GM18907 (cell line): ENCODE data around the gene SNCG.
"Not testable (repeated sequence)": the region's sequence is repeated elsewhere in the genome, so short reads cannot be mapped to it uniquely, and the experiment has no call there.

Experiments used
- ATAC-seq: cut with Tn5 transposase; IDR thresholded peaks from one replicate; pipeline ENCODE4 v1.9.1; 2021; ENCODE audit warnings: mild to moderate bottlenecking, moderate library complexity; ENCODE audit not compliant: unreplicated experiment

Gene SNCG

GRCh38 chr10:86944471-86944870, 13.9 kb upstream of the SNCG start:
- ATAC-seq, result no peak

GRCh38 chr10:86944907-86945306, 13.5 kb upstream of the SNCG start:
- ATAC-seq, result no peak

- no peak for ATAC-seq
Observed at GRCh38 chr10:86945361-86946212, 12.8 kb upstream of the SNCG start.

GRCh38 chr10:86946213-86947155, 11.9 kb upstream of the SNCG start:
- no peak for ATAC-seq

GRCh38 chr10:86947806-86948205, 10.6 kb upstream of the SNCG start:
- not testable (repeated sequence) for ATAC-seq

- no peak for ATAC-seq
Observed at GRCh38 chr10:86950349-86950748, 8.1 kb upstream of the SNCG start.

GRCh38 chr10:86951184-86951761, 7.1 kb upstream of the SNCG start:
- no peak for ATAC-seq

GRCh38 chr10:86952106-86952505, 6.3 kb upstream of the SNCG start:
- ATAC-seq, result no peak

GRCh38 chr10:86952697-86953096, 5.7 kb upstream of the SNCG start:
- ATAC-seq, result not testable (repeated sequence)

GRCh38 chr10:86953747-86954680, 4.4 kb upstream of the SNCG start:
- no peak for ATAC-seq

- ATAC-seq, result no peak
Observed at GRCh38 chr10:86954681-86955500, 3.5 kb upstream of the SNCG start.

GRCh38 chr10:86955501-86956194, 2.8 kb upstream of the SNCG start:
- ATAC-seq, result no peak

GRCh38 chr10:86956195-86956847, 2.1 kb upstream of the SNCG start:
- no peak for ATAC-seq

- ATAC-seq, result no peak
Observed at GRCh38 chr10:86956848-86957448, 1.5 kb upstream of the SNCG start.

- no peak for ATAC-seq
Observed at GRCh38 chr10:86957471-86958115, 806 bp upstream of the SNCG start, which contains the start of gene MMRN2. TSS of gene MMRN2 (minus strand) at chr10:86957615. CDS start at chr10:86957541, 74 bp downstream.

GRCh38 chr10:86958901-86959736, 720 bp downstream of the SNCG start:
- no peak for ATAC-seq

GRCh38 chr10:86959737-86960002, 1.3 kb downstream of the SNCG start:
- no peak for ATAC-seq
